Type B pancreatic cell (in vitro differentiated cells): ENCODE data around the gene CD244. TPM values are rescaled to one million over a fixed set of nuclear protein-coding genes. Genes with fewer than 3 reads are reported as not detected.

Experiments used
- DNase-seq: peaks from one replicate; pipeline ENCODE4 v3.0.0; 2021; ENCODE audit warnings: mixed read lengths; ENCODE audit not compliant: unreplicated experiment; ENCODE audit errors: extremely low spot score
- H3K27ac Mint-ChIP-seq: 2 replicates; pipeline ENCODE4 v1.8.0; 2021; ENCODE audit warnings: mild to moderate bottlenecking, mixed read lengths
- H3K27me3 Mint-ChIP-seq: 2 replicates; pipeline ENCODE4 v1.8.0; 2021; ENCODE audit warnings: mixed read lengths
- H3K36me3 Mint-ChIP-seq: 2 replicates; pipeline ENCODE4 v1.8.0; 2021; ENCODE audit warnings: mixed read lengths
- H3K4me1 Mint-ChIP-seq: one replicate; pipeline ENCODE4 v1.8.0; 2021; ENCODE audit warnings: mixed read lengths; ENCODE audit not compliant: unreplicated experiment
- H3K4me3 Mint-ChIP-seq: 2 replicates; pipeline ENCODE4 v1.8.0; 2021; ENCODE audit warnings: mild to moderate bottlenecking, mixed read lengths
- H3K9me3 Mint-ChIP-seq: 2 replicates; pipeline ENCODE4 v1.8.0; 2021; ENCODE audit warnings: mixed read lengths
- total RNA-seq: library from RNA; stranded (reverse); gene quantifications from 2 replicates; pipeline ENCODE4 v1.2.1, GENCODE V29; 2021; ENCODE audit warnings: low replicate concordance
- TF ChIP-seq, protein P1 (sequence below): fragments of 200-600 bp; sonication (generic); conservative IDR thresholded peaks from 2 replicates; pipeline ENCODE4 v1.5.0; 2021; ENCODE audit warnings: antibody characterized with exemption, mild to moderate bottlenecking

Gene CD244
- total RNA-seq, 1 donor from 2014 or later = 0.56 TPM

- peaks cover 9% of the 10 kb centered on the region for H3K9me3 Mint-ChIP-seq
- H3K4me3 Mint-ChIP-seq = no peak overlapping the region
- H3K4me1 Mint-ChIP-seq = no peaks in the 10 kb centered on the region
- no peak for DNase-seq
- no peak overlapping the region for H3K27ac Mint-ChIP-seq
- TF ChIP-seq, protein P1, sequence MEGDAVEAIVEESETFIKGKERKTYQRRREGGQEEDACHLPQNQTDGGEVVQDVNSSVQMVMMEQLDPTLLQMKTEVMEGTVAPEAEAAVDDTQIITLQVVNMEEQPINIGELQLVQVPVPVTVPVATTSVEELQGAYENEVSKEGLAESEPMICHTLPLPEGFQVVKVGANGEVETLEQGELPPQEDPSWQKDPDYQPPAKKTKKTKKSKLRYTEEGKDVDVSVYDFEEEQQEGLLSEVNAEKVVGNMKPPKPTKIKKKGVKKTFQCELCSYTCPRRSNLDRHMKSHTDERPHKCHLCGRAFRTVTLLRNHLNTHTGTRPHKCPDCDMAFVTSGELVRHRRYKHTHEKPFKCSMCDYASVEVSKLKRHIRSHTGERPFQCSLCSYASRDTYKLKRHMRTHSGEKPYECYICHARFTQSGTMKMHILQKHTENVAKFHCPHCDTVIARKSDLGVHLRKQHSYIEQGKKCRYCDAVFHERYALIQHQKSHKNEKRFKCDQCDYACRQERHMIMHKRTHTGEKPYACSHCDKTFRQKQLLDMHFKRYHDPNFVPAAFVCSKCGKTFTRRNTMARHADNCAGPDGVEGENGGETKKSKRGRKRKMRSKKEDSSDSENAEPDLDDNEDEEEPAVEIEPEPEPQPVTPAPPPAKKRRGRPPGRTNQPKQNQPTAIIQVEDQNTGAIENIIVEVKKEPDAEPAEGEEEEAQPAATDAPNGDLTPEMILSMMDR = no peak
- H3K27me3 Mint-ChIP-seq = no peaks in the 10 kb centered on the region
- H3K36me3 Mint-ChIP-seq = no peaks in the 10 kb centered on the region
Measured at GRCh38 chr1:160808289-160808688, 54.4 kb downstream of the CD244 start.

- Mint-ChIP-seq H3K27me3 (no peaks in the 10 kb centered on the region), H3K9me3 (peaks cover 9% of the 10 kb centered on the region), H3K4me1 (no peaks in the 10 kb centered on the region), H3K36me3 (no peaks in the 10 kb centered on the region), H3K4me3 (no peak overlapping the region), H3K27ac (no peak overlapping the region)
- TF ChIP-seq, protein P1 = no peak
- DNase-seq = no peak
Measured at GRCh38 chr1:160807738-160808137, 54.9 kb downstream of the CD244 start.

- Mint-ChIP-seq H3K4me1 (no peaks in the 10 kb centered on the region), H3K27ac (no peak overlapping the region), H3K36me3 (no peaks in the 10 kb centered on the region), H3K27me3 (no peaks in the 10 kb centered on the region), H3K4me3 (no peak overlapping the region), H3K9me3 (peaks cover 9% of the 10 kb centered on the region)
- TF ChIP-seq, protein P1 = no peak
- no peak for DNase-seq
Measured at GRCh38 chr1:160807247-160807646, 55.4 kb downstream of the CD244 start.

- TF ChIP-seq, protein P1 = no peak
- DNase-seq = no peak
- H3K36me3 Mint-ChIP-seq = no peaks in the 10 kb centered on the region
- no peaks in the 10 kb centered on the region for H3K27me3 Mint-ChIP-seq
- no peak overlapping the region for H3K27ac Mint-ChIP-seq
- no peaks in the 10 kb centered on the region for H3K4me1 Mint-ChIP-seq
- peaks cover 9% of the 10 kb centered on the region for H3K9me3 Mint-ChIP-seq
- no peak overlapping the region for H3K4me3 Mint-ChIP-seq
Measured at GRCh38 chr1:160806784-160807183, 55.9 kb downstream of the CD244 start.

GRCh38 chr1:160806109-160806665, 56.5 kb downstream of the CD244 start:
- H3K27ac Mint-ChIP-seq = no peak overlapping the region
- peaks cover 9% of the 10 kb centered on the region for H3K9me3 Mint-ChIP-seq
- no peak overlapping the region for H3K4me3 Mint-ChIP-seq
- no peaks in the 10 kb centered on the region for H3K27me3 Mint-ChIP-seq
- no peaks in the 10 kb centered on the region for H3K4me1 Mint-ChIP-seq
- TF ChIP-seq, protein P1 = no peak
- H3K36me3 Mint-ChIP-seq = no peaks in the 10 kb centered on the region
- DNase-seq = no peak
